GM12878 (cell line): Measurements from ENCODE around the gene COL25A1. TPM values are rescaled to one million over a fixed set of nuclear protein-coding genes. Genes with fewer than 3 reads are reported as not detected.
A peak's percentile ranks its signal among the peaks of the same experiment; 100 is the strongest.

Source experiments
- ATAC-seq: fragments of 200-7000 bp; cut with Tn5 transposase; 3 replicates; pipeline ENCODE4 v1.9.1; 2020; ENCODE audit warnings: mild to moderate bottlenecking, moderate library complexity
- BruUV-seq: library from RNA; stranded (reverse); fragments of 400-500 nt; replicated peaks from 2 replicates; lab custom pipeline; 2021; lab: Mats Ljungman, UMichigan
- CTCF ChIA-PET: fragments of 300-600 bp; sonication (Branson Sonifier 250); formaldehyde crosslinking; extraction: SDS; loops from one replicate; lab custom pipeline; 2021; ENCODE audit warnings: inconsistent platforms; lab: Yijun Ruan, JAX
- POLR2A ChIA-PET: fragments of 350-600 bp; formaldehyde crosslinking; extraction: SDS; loops from one replicate; lab custom pipeline; 2021; ENCODE audit warnings: inconsistent platforms; lab: Charles Lee
- RAD21 ChIA-PET: fragments of 300-600 bp; sonication (Branson Sonifier 250); formaldehyde crosslinking; loops from one replicate; lab custom pipeline; 2023; ENCODE audit warnings: antibody characterized with exemption; ENCODE audit not compliant: unreplicated experiment; lab: Charles Lee
- SMC1A ChIA-PET: fragments of 300-600 bp; sonication (Branson Sonifier 250); formaldehyde crosslinking; loops from one replicate; lab custom pipeline; 2023; ENCODE audit not compliant: unreplicated experiment, uncharacterized antibody; lab: Charles Lee
- DNase-seq: peaks from one replicate; pipeline ENCODE4 v3.0.0-alpha.2; 2011; ENCODE audit warnings: low read depth, low spot score
- FAIRE-seq: peaks from 3 replicates; lab custom pipeline; 2011; peaks lifted over from hg19 to GRCh38; lab: Jason Lieb, UNC
- H2AFZ ChIP-seq: 2 replicates; pipeline ENCODE4 v1.6.0; 2011; ENCODE audit warnings: low read depth, low read length, control low read depth; ENCODE audit not compliant: control insufficient read depth
- H3K27ac ChIP-seq: 2 replicates; pipeline ENCODE4 v1.5.1; 2011; ENCODE audit warnings: control low read depth; ENCODE audit not compliant: control insufficient read depth, insufficient read depth
- H3K27me3 ChIP-seq, 2 experiments: replicated peaks in 1 of 2; 2 replicates each; pipeline versions ENCODE4 v1.6.0 to v1.6.1; 2011; ENCODE audit warnings: low read length in 1 of 2; ENCODE audit not compliant: control insufficient read depth in 2 of 2, insufficient read depth in 2 of 2
- H3K36me3 ChIP-seq, 2 experiments: 2 replicates each; pipeline ENCODE4 v1.5.1; 2011; ENCODE audit warnings: low read length in 1 of 2; ENCODE audit not compliant: control insufficient read depth in 2 of 2, insufficient read depth in 2 of 2
- H3K4me1 ChIP-seq: 2 replicates; pipeline ENCODE4 v1.6.1; 2011; ENCODE audit warnings: mild to moderate bottlenecking, low read length, moderate library complexity, mixed read lengths; ENCODE audit not compliant: control insufficient read depth, insufficient read depth
- H3K4me2 ChIP-seq: 2 replicates; pipeline ENCODE4 v1.6.0; 2011; ENCODE audit warnings: control low read depth; ENCODE audit not compliant: control insufficient read depth, insufficient read depth
- H3K4me3 ChIP-seq: fragments of 200-600 bp; sonication (generic); 2 replicates; pipeline ENCODE4 v1.5.1; 2016
- H3K79me2 ChIP-seq: 2 replicates; pipeline ENCODE4 v1.6.0; 2011; ENCODE audit warnings: low read length; ENCODE audit not compliant: control insufficient read depth, insufficient read depth
- H3K9ac ChIP-seq: 2 replicates; pipeline ENCODE4 v1.8.0; 2011; ENCODE audit warnings: low read length, control low read depth, mixed read lengths; ENCODE audit not compliant: control insufficient read depth, insufficient read depth
- H3K9me3 ChIP-seq: replicated peaks from 3 replicates; pipeline ENCODE4 v1.5.1; 2011; ENCODE audit warnings: mild to moderate bottlenecking, low read length; ENCODE audit not compliant: control insufficient read depth, insufficient read depth
- H4K20me1 ChIP-seq: 2 replicates; pipeline ENCODE4 v1.6.0; 2011; ENCODE audit not compliant: control insufficient read depth, insufficient read depth
- CBX5 ChIP-seq: sonication (generic); IDR thresholded peaks from 2 replicates; pipeline ENCODE4 v1.6.1; 2016; ENCODE audit warnings: low read depth, moderate library complexity, mild to moderate bottlenecking, inconsistent platforms
- FOXM1 ChIP-seq: IDR thresholded peaks from 2 replicates; pipeline ENCODE4 v1.6.1; 2012; ENCODE audit warnings: low read depth, mild to moderate bottlenecking, inconsistent platforms, low read length, moderate library complexity
- HDGF ChIP-seq: fragments of 450-650 bp; IDR thresholded peaks from 2 replicates; pipeline ENCODE4 v1.6.1; 2016; ENCODE audit warnings: antibody characterized with exemption
- IKZF2 ChIP-seq, 2 experiments: fragments of 450-650 bp; IDR thresholded peaks; 2 replicates each; pipeline ENCODE4 v1.6.1; 2017; ENCODE audit warnings: mild to moderate bottlenecking in 2 of 2, moderate library complexity in 2 of 2
- MYB ChIP-seq: fragments of 150-350 bp; IDR thresholded peaks from 2 replicates; pipeline ENCODE4 v1.6.1; 2014; ENCODE audit warnings: mild to moderate bottlenecking, low read depth, low read length, borderline replicate concordance
- RAD21 ChIP-seq: IDR thresholded peaks from 2 replicates; pipeline ENCODE4 v1.6.1; 2011; ENCODE audit warnings: mild to moderate bottlenecking, low read depth, low read length, moderate library complexity; ENCODE audit not compliant: insufficient read depth
- SP1 ChIP-seq: IDR thresholded peaks from one replicate; pipeline ENCODE4 v1.6.1; 2011; ENCODE audit warnings: low read depth, low read length
- SPI1 ChIP-seq: IDR thresholded peaks from 2 replicates; pipeline ENCODE4 v1.6.1; 2011; ENCODE audit warnings: low read depth, mild to moderate bottlenecking, low read length, moderate library complexity, borderline replicate concordance; ENCODE audit not compliant: insufficient read depth
- STAT1 ChIP-seq: fragments of 450-650 bp; conservative IDR thresholded peaks from 2 replicates; pipeline ENCODE4 v1.6.1; 2014; ENCODE audit warnings: antibody characterized with exemption, mild to moderate bottlenecking
- ZBED1 ChIP-seq: IDR thresholded peaks from 2 replicates; pipeline ENCODE4 v1.6.1; 2016; ENCODE audit warnings: borderline replicate concordance
- ZNF207 ChIP-seq: fragments of 450-650 bp; IDR thresholded peaks from 2 replicates; pipeline ENCODE4 v1.6.1; 2014; ENCODE audit warnings: antibody characterized with exemption, mild to moderate bottlenecking, borderline replicate concordance
- WGBS: methylation state at CpG from one replicate; pipeline ENCODE4 v1.1.6; 2016; ENCODE audit warnings: low lambda C conversion rate; ENCODE audit not compliant: insufficient replicate concordance, insufficient coverage; ENCODE audit errors: missing lambda C conversion rate; 5-methylcytosine and 5-hydroxymethylcytosine counted together
- in situ Hi-C: fragments of 300-500 bp; cut with MboI; formaldehyde crosslinking; loops from 9 replicates; pipeline ENCODE4 v1.14.3; 2018; ENCODE audit warnings: mixed read lengths
- intact Hi-C: fragments of 100-400 bp; cut with micrococcal nuclease; formaldehyde crosslinking; loops from one replicate; pipeline ENCODE4 v1.14.2; 2022; ENCODE audit not compliant: unreplicated experiment
- polyA plus RNA-seq, 11 experiments: library from polyadenylated mRNA; depleted of rRNA in 4 of 11; unstranded in 6 of 11; stranded (reverse) in 5 of 11; fragments of >200 nt; fragmentation: Nextera tagmentation in 4 of 11; fragmentation: Illumina TruSeq in 1 of 11; extraction: Ambion mirVana in 4 of 11; extraction: Trizol in 1 of 11; gene quantifications; 1 replicate in 1 of 11; 2 replicates in 10 of 11; pipeline versions ENCODE4 v1.2.1 to v1.2.3, GENCODE V29; 2011 to 2016; ENCODE audit warnings: inconsistent platforms in 2 of 11, missing spikeins in 2 of 11, low read depth in 1 of 11
- total RNA-seq, 4 experiments: library from RNA; depleted of rRNA in 3 of 4; stranded (reverse); fragments of >200 nt in 3 of 4; fragmentation: Illumina TruSeq in 1 of 4; extraction: Trizol in 1 of 4; gene quantifications; 2 replicates each; pipeline versions ENCODE4 v1.2.1 to v1.2.3, GENCODE V29; 2013 to 2021

The COL25A1 gene
- total and polyA plus RNA-seq, 10 of the 15 experiments (the other 5 are each of a cell fraction or from before 2014, with no cell fraction given), result 0.01 to 0.26 (median 0.12) TPM; not detected in 6

- ChIA-PET CTCF (interaction anchor here (0.7 to 1.5 kb wide), 4 partner anchors 23 to 642 kb away, joined by 3 to 5 read pairs (median 4); no protein-coding TSS in a partner anchor), RAD21 (interaction anchor here (1.2 kb wide), 1 partner anchor 79 kb away, joined by 6 read pairs; no protein-coding TSS in a partner anchor), POLR2A (no interaction called here), SMC1A (interaction anchor here (0.7 to 1.4 kb wide), 5 partner anchors 11 to 538 kb away, joined by 3 read pairs; no protein-coding TSS in a partner anchor)
- Histone ChIP-seq H3K36me3 (no peaks in the 10 kb centered on the region), H3K4me2 (no peak overlapping the region), H3K27ac (no peak overlapping the region), H3K9me3 (no peaks in the 10 kb centered on the region), H3K79me2 (no peaks in the 10 kb centered on the region), H3K27me3 (no peaks in the 10 kb centered on the region), H3K4me1 (no peaks in the 10 kb centered on the region), H3K9ac (no peak overlapping the region), H3K4me3 (no peak overlapping the region), H4K20me1 (no peaks in the 10 kb centered on the region), H2AFZ (no peak overlapping the region)
- no peak for FAIRE-seq
- ATAC-seq, result peak; percentile 60
- BruUV-seq, result no TSS peak
- DNase-seq, result no peak
- WGBS, result 6% methylated on average over 4 of the region's 4 CpGs
- TF ChIP-seq ZNF207, result no peak
- TF ChIP-seq IKZF2 (IDR thresholded peaks at IDR 0.05), result no peak
- no peak for TF ChIP-seq HDGF
- no peak for TF ChIP-seq ZBED1
- intact Hi-C loops, result no loop called here
- in situ Hi-C loops, result no loop called here
These were observed 87.7 kb downstream of the COL25A1 start for GRCh38 chr4:109214622-109215301.

- DNase-seq (no peak), FAIRE-seq (no peak), ATAC-seq (no peak)
- Histone ChIP-seq H3K9ac (no peak overlapping the region), H3K36me3 (no peaks in the 10 kb centered on the region), H3K4me3 (no peak overlapping the region), H4K20me1 (no peaks in the 10 kb centered on the region), H3K27ac (no peak overlapping the region), H3K4me2 (no peak overlapping the region), H3K4me1 (no peaks in the 10 kb centered on the region), H3K27me3 (no peaks in the 10 kb centered on the region), H2AFZ (no peak overlapping the region), H3K79me2 (no peaks in the 10 kb centered on the region), H3K9me3 (no peaks in the 10 kb centered on the region)
- BruUV-seq, result no TSS peak
- in situ Hi-C loops (no loop called here), intact Hi-C loops (no loop called here)
- ChIA-PET RAD21 (no interaction called here), POLR2A (no interaction called here), SMC1A (interaction anchor here (1.2 to 1.3 kb wide), 2 partner anchors 9 to 81 kb away, joined by 3 to 5 read pairs; no protein-coding TSS in a partner anchor), CTCF (interaction anchor here (1.2 kb wide), 1 partner anchor 81 kb away, joined by 4 read pairs; no protein-coding TSS in a partner anchor)
- WGBS, result 47% methylated on average over 1 of the region's 1 CpG
- TF ChIP-seq IKZF2 (IDR thresholded peaks at IDR 0.05), result no peak
- no peak for TF ChIP-seq STAT1
- TF ChIP-seq MYB, result no peak
- TF ChIP-seq SPI1, result no peak
- no peak for TF ChIP-seq FOXM1
- no peak for TF ChIP-seq RAD21
- TF ChIP-seq CBX5, result no peak
- TF ChIP-seq SP1, result no peak
These were observed 89.4 kb downstream of the COL25A1 start for GRCh38 chr4:109213056-109213455.
